K562 (cell line): ENCODE results near the gene SYK.

Experiments used
- CHD2 ChIP-seq: IDR thresholded peaks from 2 replicates; pipeline ENCODE4 v1.6.1; 2011; ENCODE audit warnings: low read depth, low read length
- CTCF ChIP-seq, 3 experiments: IDR thresholded peaks in 2 of 3; conservative IDR thresholded peaks in 1 of 3; 2 replicates each; pipeline ENCODE4 v1.5.1; 2011 to 2012; ENCODE audit warnings: low read length in 3 of 3, mild to moderate bottlenecking in 3 of 3, control low read depth in 2 of 3, improper control_type of control experiment in 1 of 3, inconsistent platforms in 1 of 3, low read depth in 1 of 3, mixed read lengths in 1 of 3, moderate library complexity in 1 of 3; ENCODE audit not compliant: insufficient read depth in 2 of 3
- CTCFL ChIP-seq: IDR thresholded peaks from 2 replicates; pipeline ENCODE4 v1.6.1; 2011; ENCODE audit warnings: borderline replicate concordance, low read depth, mild to moderate bottlenecking, moderate library complexity, low read length; ENCODE audit not compliant: insufficient read depth, poor library complexity, severe bottlenecking
- MAFF ChIP-seq: IDR thresholded peaks from 2 replicates; pipeline ENCODE4 v1.6.1; 2012; ENCODE audit warnings: low read length, improper control_type of control experiment
- PRPF4 ChIP-seq: fragments of 200-400 bp; formaldehyde crosslinking; IDR thresholded peaks from one replicate; pipeline ENCODE4 v1.6.1; 2017; ENCODE audit warnings: low read length, low read depth, mild to moderate bottlenecking; ENCODE audit not compliant: insufficient read depth, poor library complexity, severe bottlenecking

DNA sequence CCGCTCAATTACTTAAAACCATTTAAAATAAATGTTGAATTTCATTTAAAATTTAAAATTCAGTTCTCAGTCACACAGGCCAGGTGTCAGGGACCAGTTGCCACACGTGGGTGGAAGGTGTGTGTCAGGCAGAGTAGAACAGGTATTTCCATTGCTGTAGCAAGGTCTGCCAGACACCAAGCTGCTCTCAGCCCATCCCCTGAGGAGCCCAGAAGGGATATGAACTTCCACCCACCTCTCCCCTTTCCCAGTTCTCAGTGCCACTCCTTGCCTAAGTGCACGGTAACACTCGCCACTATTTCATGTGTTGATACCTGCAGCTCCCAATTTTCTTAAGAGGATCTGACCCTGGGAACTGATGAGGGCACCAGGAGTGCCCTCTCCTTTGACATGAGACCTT, 12.7 kb downstream of the SYK start:
- no peak for TF ChIP-seq CTCF (IDR thresholded peaks at IDR 0.05 in 2 of 3, conservative IDR thresholded peaks at IDR 0.05 in 1 of 3; ENCODE audit: insufficient read depth in 2 of 3, low read depth in 1 of 3, low read length in 3 of 3)
- TF ChIP-seq CTCFL, result no peak
- TF ChIP-seq MAFF, result no peak
- TF ChIP-seq CHD2, result no peak
- no peak for TF ChIP-seq PRPF4
